WTC11 (cell line): ENCODE results near the gene TMEM128. TPM values are rescaled to one million over a fixed set of nuclear protein-coding genes. Genes with fewer than 3 reads are reported as not detected.
"Not testable (repeated sequence)": the region's sequence is repeated elsewhere in the genome, so short reads cannot be mapped to it uniquely, and the experiment has no call there.

ENCODE experiments used
- ATAC-seq: fragments of 200-7000 bp; cut with Tn5 transposase; 2 replicates; pipeline ENCODE4 v1.10.0; 2021; ENCODE audit warnings: mild to moderate bottlenecking, moderate library complexity
- CTCF ChIA-PET: fragments of 300-600 bp; sonication (Branson Sonifier 250); formaldehyde crosslinking; loops from one replicate; lab custom pipeline; 2021; ENCODE audit warnings: antibody characterized with exemption; lab: Charles Lee
- POLR2A ChIA-PET: fragments of 350-600 bp; sonication (Branson Sonifier 250); formaldehyde crosslinking; loops from one replicate; lab custom pipeline; 2021; ENCODE audit warnings: antibody characterized with exemption; lab: Charles Lee
- DNase-seq: peaks from one replicate; pipeline ENCODE4 v3.0.0; 2021; ENCODE audit warnings: low spot score
- H3K27ac Mint-ChIP-seq: 2 replicates; pipeline ENCODE4 v1.8.0; 2021; ENCODE audit warnings: mixed read lengths
- H3K27me3 Mint-ChIP-seq: 2 replicates; pipeline ENCODE4 v1.8.0; 2021; ENCODE audit warnings: low read depth, mild to moderate bottlenecking, moderate library complexity, mixed read lengths
- H3K36me3 Mint-ChIP-seq: 2 replicates; pipeline ENCODE4 v1.8.0; 2021; ENCODE audit warnings: mixed read lengths
- H3K4me1 Mint-ChIP-seq: 2 replicates; pipeline ENCODE4 v1.8.0; 2022; ENCODE audit warnings: mixed read lengths
- H3K4me3 Mint-ChIP-seq: 2 replicates; pipeline ENCODE4 v1.8.0; 2021; ENCODE audit warnings: mild to moderate bottlenecking, moderate library complexity, mixed read lengths
- H3K9me3 Mint-ChIP-seq: 2 replicates; pipeline ENCODE4 v1.8.0; 2021; ENCODE audit warnings: mixed read lengths
- CREM ChIP-seq: sonication (generic); formaldehyde crosslinking; IDR thresholded peaks from 2 replicates; pipeline ENCODE4 v1.8.1; 2022; ENCODE audit warnings: mild to moderate bottlenecking, missing genetic modification reagents, moderate library complexity
- FOXJ3 ChIP-seq: sonication (generic); formaldehyde crosslinking; IDR thresholded peaks from 2 replicates; pipeline ENCODE4 v1.9.0; 2021; ENCODE audit warnings: missing genetic modification reagents, mild to moderate bottlenecking, borderline replicate concordance
- FOXK1 ChIP-seq: sonication (generic); formaldehyde crosslinking; IDR thresholded peaks from 2 replicates; pipeline ENCODE4 v1.8.0; 2022; ENCODE audit warnings: mild to moderate bottlenecking, moderate library complexity, missing genetic modification reagents
- FOXP1 ChIP-seq: sonication (generic); formaldehyde crosslinking; IDR thresholded peaks from 2 replicates; pipeline ENCODE4 v1.8.0; 2022; ENCODE audit warnings: missing genetic modification reagents, mild to moderate bottlenecking, moderate library complexity, borderline replicate concordance
- HMGA2 ChIP-seq: fragments of 250-450 bp; sonication (Bioruptor Pico); IDR thresholded peaks from 2 replicates; pipeline ENCODE4 v1.4.0; 2021; ENCODE audit warnings: mild to moderate bottlenecking, moderate library complexity
- JUN ChIP-seq: sonication (generic); formaldehyde crosslinking; IDR thresholded peaks from 2 replicates; pipeline ENCODE4 v1.8.0; 2023; ENCODE audit warnings: mild to moderate bottlenecking, missing genetic modification reagents
- MXD4 ChIP-seq: fragments of 250-450 bp; sonication (Bioruptor Pico); IDR thresholded peaks from 2 replicates; pipeline ENCODE4 v1.8.0; 2021; ENCODE audit warnings: mild to moderate bottlenecking, moderate library complexity, borderline replicate concordance
- MYBL2 ChIP-seq: sonication (generic); formaldehyde crosslinking; IDR thresholded peaks from 2 replicates; pipeline ENCODE4 v1.8.1; 2023; ENCODE audit warnings: mild to moderate bottlenecking, moderate library complexity, missing genetic modification reagents
- NFE2L1 ChIP-seq: sonication (generic); formaldehyde crosslinking; IDR thresholded peaks from 2 replicates; pipeline ENCODE4 v1.8.1; 2023; ENCODE audit warnings: missing genetic modification reagents
- NFYB ChIP-seq: sonication (generic); formaldehyde crosslinking; conservative IDR thresholded peaks from 2 replicates; pipeline ENCODE4 v1.8.0; 2022; ENCODE audit warnings: low read depth, missing genetic modification reagents
- NR3C1 ChIP-seq: sonication (generic); formaldehyde crosslinking; conservative IDR thresholded peaks from 2 replicates; pipeline ENCODE4 v1.8.1; 2023; ENCODE audit warnings: low read depth, mild to moderate bottlenecking, missing genetic modification reagents
- SOX15 ChIP-seq: fragments of 250-450 bp; sonication (Bioruptor Pico); IDR thresholded peaks from 2 replicates; pipeline ENCODE4 v1.9.0; 2021; ENCODE audit warnings: mild to moderate bottlenecking
- TCF7 ChIP-seq: sonication (generic); formaldehyde crosslinking; IDR thresholded peaks from 2 replicates; pipeline ENCODE4 v1.8.0; 2022; ENCODE audit warnings: mild to moderate bottlenecking, low read depth, missing genetic modification reagents, moderate library complexity
- ZNF121 ChIP-seq: sonication (generic); formaldehyde crosslinking; IDR thresholded peaks from 2 replicates; pipeline ENCODE4 v1.8.0; 2023; ENCODE audit warnings: missing genetic modification reagents
- ZNF219 ChIP-seq: sonication (generic); formaldehyde crosslinking; IDR thresholded peaks from 2 replicates; pipeline ENCODE4 v1.8.0; 2023; ENCODE audit warnings: missing genetic modification reagents, mild to moderate bottlenecking, borderline replicate concordance
- ZNF396 ChIP-seq: fragments of 250-450 bp; sonication (Bioruptor Pico); IDR thresholded peaks from 2 replicates; pipeline ENCODE4 v1.8.0; 2021; ENCODE audit warnings: mild to moderate bottlenecking, moderate library complexity, borderline replicate concordance
- ZNF416 ChIP-seq: fragments of 250-450 bp; sonication (Bioruptor Pico); IDR thresholded peaks from 2 replicates; pipeline ENCODE4 v1.9.0; 2021; ENCODE audit warnings: mild to moderate bottlenecking, inconsistent platforms
- total RNA-seq: library from RNA; stranded (reverse); gene quantifications from 3 replicates; pipeline ENCODE4 v1.2.3, GENCODE V29; 2021
- TF ChIP-seq, protein P1 (sequence below): sonication (generic); formaldehyde crosslinking; IDR thresholded peaks from 2 replicates; pipeline ENCODE4 v1.8.0; 2022; ENCODE audit warnings: mild to moderate bottlenecking, missing genetic modification reagents
- TF ChIP-seq, protein P2 (sequence below): fragments of 200-600 bp; IDR thresholded peaks from 2 replicates; pipeline ENCODE4 v1.8.0; 2022; ENCODE audit warnings: antibody characterized with exemption
- TF ChIP-seq, protein P3 (sequence below): fragments of 250-450 bp; sonication (Bioruptor Pico); IDR thresholded peaks from 2 replicates; pipeline ENCODE4 v1.9.0; 2021; ENCODE audit warnings: mild to moderate bottlenecking
- TF ChIP-seq, protein P4 (sequence below): sonication (generic); formaldehyde crosslinking; IDR thresholded peaks from 2 replicates; pipeline ENCODE4 v1.8.1; 2022; ENCODE audit warnings: low read depth, mild to moderate bottlenecking, moderate library complexity, missing genetic modification reagents, borderline replicate concordance

Gene TMEM128
- total RNA-seq, 1 experiment from 2014 or later: 21.1 TPM

DNA sequence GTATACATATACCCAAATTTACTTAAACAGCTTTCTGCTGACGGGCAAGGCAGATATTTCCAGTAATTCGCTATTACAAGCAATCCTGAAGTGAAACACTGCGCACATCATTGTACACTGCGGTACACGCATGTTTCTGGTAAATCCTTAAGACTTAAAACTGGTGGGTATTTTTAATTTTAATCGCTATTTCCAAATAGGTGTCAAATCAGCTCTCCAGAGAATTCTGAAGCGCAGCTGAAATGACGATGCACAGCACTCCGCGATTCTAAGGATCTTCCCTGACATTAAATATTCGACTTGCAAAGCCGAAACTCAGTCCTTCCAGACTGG is 361 bp downstream of the TMEM128 start:
- POLR2A ChIA-PET: interaction anchor here (0.9 kb wide), 1 partner anchor 42 kb away, joined by 3 read pairs; the partner anchor contains the start of genes LYAR and ZBTB49
- Mint-ChIP-seq H3K36me3 (peaks cover 26% of the 10 kb centered on the region), H3K4me3 (peak overlapping the region; percentile 97), H3K9me3 (no peaks in the 10 kb centered on the region), H3K4me1 (peaks cover 14% of the 10 kb centered on the region), H3K27ac (peak overlapping the region; percentile 99), H3K27me3 (peaks cover 8% of the 10 kb centered on the region)
- TF ChIP-seq ZNF219 (CRISPR knock-in tag): no peak
- TF ChIP-seq, protein P1, sequence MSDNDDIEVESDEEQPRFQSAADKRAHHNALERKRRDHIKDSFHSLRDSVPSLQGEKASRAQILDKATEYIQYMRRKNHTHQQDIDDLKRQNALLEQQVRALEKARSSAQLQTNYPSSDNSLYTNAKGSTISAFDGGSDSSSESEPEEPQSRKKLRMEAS (CRISPR knock-in tag): 0 out of 2 replicates have a peak, but pooled peaks have one; percentile 5
- TF ChIP-seq, protein P2, sequence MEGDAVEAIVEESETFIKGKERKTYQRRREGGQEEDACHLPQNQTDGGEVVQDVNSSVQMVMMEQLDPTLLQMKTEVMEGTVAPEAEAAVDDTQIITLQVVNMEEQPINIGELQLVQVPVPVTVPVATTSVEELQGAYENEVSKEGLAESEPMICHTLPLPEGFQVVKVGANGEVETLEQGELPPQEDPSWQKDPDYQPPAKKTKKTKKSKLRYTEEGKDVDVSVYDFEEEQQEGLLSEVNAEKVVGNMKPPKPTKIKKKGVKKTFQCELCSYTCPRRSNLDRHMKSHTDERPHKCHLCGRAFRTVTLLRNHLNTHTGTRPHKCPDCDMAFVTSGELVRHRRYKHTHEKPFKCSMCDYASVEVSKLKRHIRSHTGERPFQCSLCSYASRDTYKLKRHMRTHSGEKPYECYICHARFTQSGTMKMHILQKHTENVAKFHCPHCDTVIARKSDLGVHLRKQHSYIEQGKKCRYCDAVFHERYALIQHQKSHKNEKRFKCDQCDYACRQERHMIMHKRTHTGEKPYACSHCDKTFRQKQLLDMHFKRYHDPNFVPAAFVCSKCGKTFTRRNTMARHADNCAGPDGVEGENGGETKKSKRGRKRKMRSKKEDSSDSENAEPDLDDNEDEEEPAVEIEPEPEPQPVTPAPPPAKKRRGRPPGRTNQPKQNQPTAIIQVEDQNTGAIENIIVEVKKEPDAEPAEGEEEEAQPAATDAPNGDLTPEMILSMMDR: no peak
- TF ChIP-seq, protein P3, sequence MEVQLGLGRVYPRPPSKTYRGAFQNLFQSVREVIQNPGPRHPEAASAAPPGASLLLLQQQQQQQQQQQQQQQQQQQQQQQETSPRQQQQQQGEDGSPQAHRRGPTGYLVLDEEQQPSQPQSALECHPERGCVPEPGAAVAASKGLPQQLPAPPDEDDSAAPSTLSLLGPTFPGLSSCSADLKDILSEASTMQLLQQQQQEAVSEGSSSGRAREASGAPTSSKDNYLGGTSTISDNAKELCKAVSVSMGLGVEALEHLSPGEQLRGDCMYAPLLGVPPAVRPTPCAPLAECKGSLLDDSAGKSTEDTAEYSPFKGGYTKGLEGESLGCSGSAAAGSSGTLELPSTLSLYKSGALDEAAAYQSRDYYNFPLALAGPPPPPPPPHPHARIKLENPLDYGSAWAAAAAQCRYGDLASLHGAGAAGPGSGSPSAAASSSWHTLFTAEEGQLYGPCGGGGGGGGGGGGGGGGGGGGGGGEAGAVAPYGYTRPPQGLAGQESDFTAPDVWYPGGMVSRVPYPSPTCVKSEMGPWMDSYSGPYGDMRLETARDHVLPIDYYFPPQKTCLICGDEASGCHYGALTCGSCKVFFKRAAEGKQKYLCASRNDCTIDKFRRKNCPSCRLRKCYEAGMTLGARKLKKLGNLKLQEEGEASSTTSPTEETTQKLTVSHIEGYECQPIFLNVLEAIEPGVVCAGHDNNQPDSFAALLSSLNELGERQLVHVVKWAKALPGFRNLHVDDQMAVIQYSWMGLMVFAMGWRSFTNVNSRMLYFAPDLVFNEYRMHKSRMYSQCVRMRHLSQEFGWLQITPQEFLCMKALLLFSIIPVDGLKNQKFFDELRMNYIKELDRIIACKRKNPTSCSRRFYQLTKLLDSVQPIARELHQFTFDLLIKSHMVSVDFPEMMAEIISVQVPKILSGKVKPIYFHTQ (CRISPR knock-in tag): no peak
- no peak for TF ChIP-seq ZNF396 (CRISPR knock-in tag)
- CTCF ChIA-PET: interaction anchor here (0.8 to 1.9 kb wide), 6 partner anchors 9 to 158 kb away, joined by 3 to 6 read pairs (median 4); no protein-coding TSS in a partner anchor
- DNase-seq: no peak
- ATAC-seq: no peak

DNA sequence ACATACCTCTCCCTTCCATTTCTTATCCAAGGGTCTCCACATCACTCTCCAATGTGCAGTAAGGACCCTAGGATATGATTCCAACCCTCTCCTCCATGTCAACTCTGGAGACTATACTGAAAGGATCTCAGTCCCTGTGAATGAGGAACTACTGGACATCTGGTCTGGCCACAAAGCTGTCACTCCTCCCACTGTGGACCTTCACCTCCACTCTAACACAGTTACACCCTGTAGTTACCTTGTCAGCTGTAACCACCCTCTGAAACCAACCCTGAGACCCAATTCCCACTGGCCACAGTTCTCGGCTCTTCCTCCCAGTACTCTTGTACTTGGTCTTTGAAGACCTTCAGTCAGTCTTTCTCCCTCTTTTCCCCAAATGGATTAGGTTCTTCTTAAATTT is 2.9 kb downstream of the TMEM128 start:
- no peak overlapping the region for H3K4me3 Mint-ChIP-seq
- peaks cover 14% of the 10 kb centered on the region for H3K4me1 Mint-ChIP-seq
- no peaks in the 10 kb centered on the region for H3K27me3 Mint-ChIP-seq
- no peaks in the 10 kb centered on the region for H3K9me3 Mint-ChIP-seq
- TF ChIP-seq, protein P2: no peak
- TF ChIP-seq, protein P4, sequence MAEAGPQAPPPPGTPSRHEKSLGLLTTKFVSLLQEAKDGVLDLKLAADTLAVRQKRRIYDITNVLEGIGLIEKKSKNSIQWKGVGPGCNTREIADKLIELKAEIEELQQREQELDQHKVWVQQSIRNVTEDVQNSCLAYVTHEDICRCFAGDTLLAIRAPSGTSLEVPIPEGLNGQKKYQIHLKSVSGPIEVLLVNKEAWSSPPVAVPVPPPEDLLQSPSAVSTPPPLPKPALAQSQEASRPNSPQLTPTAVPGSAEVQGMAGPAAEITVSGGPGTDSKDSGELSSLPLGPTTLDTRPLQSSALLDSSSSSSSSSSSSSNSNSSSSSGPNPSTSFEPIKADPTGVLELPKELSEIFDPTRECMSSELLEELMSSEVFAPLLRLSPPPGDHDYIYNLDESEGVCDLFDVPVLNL (CRISPR knock-in tag): no peak
- TF ChIP-seq HMGA2 (CRISPR knock-in tag) (no peak), FOXK1 (CRISPR knock-in tag) (no peak), NFE2L1 (no peak), CREM (no peak), FOXP1 (CRISPR knock-in tag) (no peak), NR3C1 (CRISPR knock-in tag) (no peak), FOXJ3 (CRISPR knock-in tag) (no peak), MYBL2 (CRISPR knock-in tag) (no peak), MXD4 (CRISPR knock-in tag) (no peak), ZNF416 (no peak), TCF7 (no peak), SOX15 (no peak), JUN (CRISPR knock-in tag) (no peak), ZNF121 (CRISPR knock-in tag) (no peak), NFYB (CRISPR knock-in tag) (no peak)
- TF ChIP-seq, protein P3 (CRISPR knock-in tag): no peak
- H3K36me3 Mint-ChIP-seq: peaks cover 43% of the 10 kb centered on the region
- DNase-seq (no peak), ATAC-seq (no peak)
- CTCF ChIA-PET: no interaction called here
- no peak overlapping the region for H3K27ac Mint-ChIP-seq
- POLR2A ChIA-PET: no interaction called here

DNA sequence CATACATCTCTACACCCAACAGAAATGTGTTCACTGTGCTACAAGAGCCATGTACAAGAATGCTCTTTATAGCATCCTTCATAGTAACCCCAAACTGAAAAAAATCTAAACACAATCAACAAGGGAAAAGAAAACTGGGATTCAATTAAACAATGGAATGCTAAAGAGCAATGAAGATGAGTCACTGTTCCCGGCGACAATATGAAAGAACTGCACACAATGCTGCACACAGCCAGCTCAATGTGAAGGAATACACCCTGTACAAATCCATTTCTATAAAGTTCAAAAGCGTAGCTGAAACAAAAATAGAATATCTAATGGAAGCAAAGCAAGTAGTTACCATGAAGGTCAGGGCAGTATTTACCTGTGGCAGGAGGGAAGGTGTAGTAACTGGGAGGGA is 8.5 kb downstream of the TMEM128 start:
- POLR2A ChIA-PET, H3K27me3 Mint-ChIP-seq, CTCF ChIA-PET, DNase-seq, H3K9me3 Mint-ChIP-seq, H3K27ac Mint-ChIP-seq, H3K4me3 Mint-ChIP-seq, H3K4me1 Mint-ChIP-seq, ATAC-seq: not testable (repeated sequence)
- H3K36me3 Mint-ChIP-seq: peaks cover 63% of the 10 kb centered on the region
